ENCODE measurements around the gene GCGR.

DNA sequence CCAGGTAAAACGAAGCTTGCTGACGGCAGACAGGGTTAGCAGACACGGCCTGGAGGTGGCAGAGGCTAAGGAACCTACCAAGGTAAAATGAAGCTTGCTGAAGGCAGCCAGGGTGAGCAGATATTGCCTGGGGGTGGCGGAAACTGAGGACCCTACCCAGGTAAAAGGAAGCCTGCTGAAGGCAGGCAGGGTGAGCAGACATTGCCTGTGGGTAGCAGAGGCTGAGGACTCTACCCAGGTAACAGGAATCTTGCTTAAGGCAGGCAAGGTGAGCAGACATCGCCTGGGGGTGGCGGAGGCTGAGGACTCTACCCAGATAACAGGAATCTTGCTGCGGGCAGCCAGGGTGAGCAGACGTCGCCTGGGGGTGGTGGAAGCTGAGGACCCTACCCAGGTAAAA lies 2.6 kb upstream of the GCGR start:
- no peak for TF ChIP-seq TAF1 (IDR thresholded peaks at IDR 0.05; ENCODE audit: borderline replicate concordance, low read depth, low read length)
- TF ChIP-seq POLR2AphosphoS5 (IDR thresholded peaks at IDR 0.05; ENCODE audit: low read depth, low read length), result no peak

All from GM12892 (cell line).